Fibroblast of the aortic adventitia (primary cell): ENCODE data around the gene NMRAL1. TPM values are rescaled to one million over a fixed set of nuclear protein-coding genes. Genes with fewer than 3 reads are reported as not detected.
A peak's percentile ranks its signal among the peaks of the same experiment; 100 is the strongest.

Source experiments
- DNase-seq: peaks from one replicate; pipeline ENCODE4 v3.0.0-alpha.2; 2010; ENCODE audit warnings: low read depth
- H3K4me3 ChIP-seq: 2 replicates; pipeline ENCODE4 v1.5.1; 2011; ENCODE audit warnings: low read depth, mild to moderate bottlenecking, control low read depth, low read length, moderate library complexity
- CTCF ChIP-seq: IDR thresholded peaks from 2 replicates; pipeline ENCODE4 v1.5.1; 2011; ENCODE audit warnings: mild to moderate bottlenecking, low read length, control low read depth, inconsistent platforms; ENCODE audit not compliant: insufficient read depth
- total RNA-seq: library from RNA; depleted of rRNA; stranded (reverse); fragments of >200 nt; gene quantifications from 2 replicates; pipeline ENCODE4 v1.2.3, GENCODE V29; 2012; ENCODE audit warnings: low replicate concordance

NMRAL1 gene
- total RNA-seq: 43.4 and 80.7 TPM in 2 replicates

- peak within 1 kb of the TSS; percentile 75 for H3K4me3 ChIP-seq
- DNase-seq: peak; percentile 89
- TF ChIP-seq CTCF: no peak
Observed at GRCh38 chr16:4474192-4474961, at the start of gene NMRAL1. Gene NMRAL1, minus strand, starts transcription at chr16:4474625. Its CDS starts 493 bp downstream, at chr16:4474132.

GRCh38 chr16:4523686-4524085 lies 49.3 kb upstream of the NMRAL1 start:
- DNase-seq: no peak
- no peak for TF ChIP-seq CTCF
- H3K4me3 ChIP-seq: no peak overlapping the region

- no peak for TF ChIP-seq CTCF
- no peak overlapping the region for H3K4me3 ChIP-seq
- DNase-seq: no peak
Observed at GRCh38 chr16:4522051-4522581, 47.7 kb upstream of the NMRAL1 start.

GRCh38 chr16:4520913-4521312 lies 46.5 kb upstream of the NMRAL1 start:
- DNase-seq: no peak
- TF ChIP-seq CTCF: no peak
- no peak overlapping the region for H3K4me3 ChIP-seq

- TF ChIP-seq CTCF: no peak
- H3K4me3 ChIP-seq: no peak overlapping the region
- no peak for DNase-seq
Observed at GRCh38 chr16:4519274-4520058, 45.0 kb upstream of the NMRAL1 start.

- no peak overlapping the region for H3K4me3 ChIP-seq
- peak; percentile 62 for TF ChIP-seq CTCF
- DNase-seq: peak; percentile 32
Observed at GRCh38 chr16:4517812-4518680, 43.6 kb upstream of the NMRAL1 start.
